H1 (cell line): ENCODE results near the gene MYH10. TPM values are rescaled to one million over a fixed set of nuclear protein-coding genes. Genes with fewer than 3 reads are reported as not detected.

Experiments used
- CTCF ChIA-PET: fragments of 300-600 bp; sonication (Branson Sonifier 250); formaldehyde crosslinking; loops from one replicate; lab custom pipeline; 2021; ENCODE audit not compliant: partially characterized antibody; lab: Charles Lee
- POLR2A ChIA-PET: fragments of 300-600 bp; sonication (Branson Sonifier 250); formaldehyde crosslinking; loops from one replicate; lab custom pipeline; 2021; ENCODE audit warnings: inconsistent platforms; ENCODE audit not compliant: partially characterized antibody; lab: Charles Lee
- DNase-seq, 2 experiments: peaks; one replicate each; pipeline versions ENCODE4 v3.0.0 to v3.0.0-alpha.2; 2010 to 2022; ENCODE audit warnings: low spot score in 2 of 2, low read depth in 1 of 2, mixed read lengths in 1 of 2
- FAIRE-seq: peaks from 2 replicates; lab custom pipeline; 2011; peaks lifted over from hg19 to GRCh38; lab: Jason Lieb, UNC
- H2AFZ ChIP-seq: 2 replicates; pipeline ENCODE4 v1.8.1; 2012; ENCODE audit warnings: low read length, inconsistent platforms
- H2AK5ac ChIP-seq: 2 replicates; pipeline ENCODE4 v1.6.1; 2013; ENCODE audit warnings: low read depth, low read length
- H2BK120ac ChIP-seq: replicated peaks from 2 replicates; pipeline ENCODE3; 2013; ENCODE audit warnings: low read depth, low read length, inconsistent platforms
- H2BK12ac ChIP-seq: 2 replicates; pipeline ENCODE4 v1.6.1; 2013; ENCODE audit warnings: low read depth, low read length
- H2BK15ac ChIP-seq: 2 replicates; pipeline ENCODE4 v1.6.1; 2013; ENCODE audit warnings: low read length
- H2BK20ac ChIP-seq: 2 replicates; pipeline ENCODE4 v1.6.1; 2013; ENCODE audit warnings: low read length
- H2BK5ac ChIP-seq: 2 replicates; pipeline ENCODE4 v1.6.1; 2013; ENCODE audit warnings: low read depth, low read length
- H3K14ac ChIP-seq: 2 replicates; pipeline ENCODE4 v1.6.1; 2013; ENCODE audit warnings: inconsistent platforms; ENCODE audit not compliant: insufficient read length
- H3K18ac ChIP-seq: 2 replicates; pipeline ENCODE4 v1.6.1; 2013; ENCODE audit warnings: low read length; ENCODE audit errors: extremely low read depth
- H3K23ac ChIP-seq: 2 replicates; pipeline ENCODE4 v1.6.1; 2013; ENCODE audit warnings: inconsistent platforms; ENCODE audit not compliant: insufficient read length
- H3K23me2 ChIP-seq: 2 replicates; pipeline ENCODE4 v1.6.1; 2013; ENCODE audit warnings: low read depth, low read length
- H3K27ac ChIP-seq: 2 replicates; pipeline ENCODE4 v1.6.1; 2011; ENCODE audit warnings: low read depth, low read length, inconsistent platforms
- H3K27me3 ChIP-seq, 4 experiments: replicated peaks in 1 of 4; 1 replicate in 1 of 4; 2 replicates in 3 of 4; pipeline versions ENCODE4 v1.6.1 to v1.8.1; 2011 to 2013; ENCODE audit warnings: low read length in 3 of 4, mild to moderate bottlenecking in 3 of 4, inconsistent platforms in 2 of 4, mixed read lengths in 2 of 4, moderate library complexity in 1 of 4; ENCODE audit not compliant: control insufficient read depth in 3 of 4, insufficient read depth in 3 of 4; ENCODE audit errors: extremely low read depth in 1 of 4
- H3K36me3 ChIP-seq, 4 experiments: 2 replicates each; pipeline versions ENCODE4 v1.6.1 to v1.8.1; 2011 to 2013; ENCODE audit warnings: mild to moderate bottlenecking in 4 of 4, low read length in 3 of 4, moderate library complexity in 2 of 4, control low read depth in 1 of 4, inconsistent platforms in 1 of 4; ENCODE audit not compliant: insufficient read depth in 4 of 4, control insufficient read depth in 2 of 4
- H3K4ac ChIP-seq: replicated peaks from 2 replicates; pipeline ENCODE3; 2013; ENCODE audit warnings: low read length, low read depth, mixed read lengths, inconsistent platforms; ENCODE audit not compliant: insufficient read length
- H3K4me1 ChIP-seq, 4 experiments: replicated peaks in 1 of 4; 1 replicate in 1 of 4; 2 replicates in 3 of 4; pipeline versions ENCODE4 v1.6.1 to v1.8.1; 2011 to 2013; ENCODE audit warnings: low read length in 3 of 4, inconsistent platforms in 2 of 4, mixed read lengths in 1 of 4; ENCODE audit not compliant: insufficient read depth in 4 of 4, control insufficient read depth in 3 of 4
- H3K4me2 ChIP-seq, 2 experiments: 2 replicates each; pipeline versions ENCODE4 v1.6.1 to v1.8.1; 2011 to 2013; ENCODE audit warnings: low read depth in 2 of 2, low read length in 2 of 2, control low read depth in 1 of 2, inconsistent platforms in 1 of 2, mild to moderate bottlenecking in 1 of 2; ENCODE audit not compliant: insufficient read depth in 1 of 2
- H3K4me3 ChIP-seq, 4 experiments: fragments of 200-600, 300-600 bp in 1 of 4; sonication (generic), shearing (Covaris generic), sonication (Bioruptor Twin) in 1 of 4; 2 replicates each; pipeline versions ENCODE4 v1.5.1 to v1.8.1; 2011 to 2016; ENCODE audit warnings: low read length in 4 of 4, low read depth in 3 of 4, control low read depth in 2 of 4, inconsistent platforms in 2 of 4, mild to moderate bottlenecking in 2 of 4, mixed read lengths in 1 of 4, moderate library complexity in 1 of 4; ENCODE audit not compliant: insufficient read depth in 2 of 4; ENCODE audit errors: extremely low read depth in 1 of 4
- H3K56ac ChIP-seq: replicated peaks from 2 replicates; pipeline ENCODE3; 2013; ENCODE audit warnings: low read depth, mild to moderate bottlenecking, mixed read lengths, low read length, inconsistent platforms; ENCODE audit not compliant: insufficient read length
- H3K79me1 ChIP-seq: 2 replicates; pipeline ENCODE4 v1.6.1; 2013; ENCODE audit warnings: low read depth, low read length, control low read depth
- H3K79me2 ChIP-seq, 2 experiments: 2 replicates each; pipeline versions ENCODE4 v1.6.1 to v1.8.1; 2012 to 2013; ENCODE audit warnings: low read length in 2 of 2, mild to moderate bottlenecking in 2 of 2, inconsistent platforms in 1 of 2; ENCODE audit not compliant: insufficient read depth in 2 of 2, control insufficient read depth in 1 of 2
- H3K9ac ChIP-seq, 4 experiments: replicated peaks in 1 of 4; 1 replicate in 1 of 4; 2 replicates in 3 of 4; pipeline versions ENCODE4 v1.6.1 to v1.8.1; 2011 to 2013; ENCODE audit warnings: low read depth in 3 of 4, low read length in 3 of 4, control low read depth in 2 of 4, mild to moderate bottlenecking in 2 of 4, moderate library complexity in 2 of 4, inconsistent platforms in 1 of 4; ENCODE audit errors: extremely low read depth in 1 of 4
- H3K9me3 ChIP-seq, 2 experiments: 2 replicates each; pipeline versions ENCODE4 v1.6.1 to v1.8.1; 2012 to 2013; ENCODE audit warnings: mild to moderate bottlenecking in 2 of 2, moderate library complexity in 2 of 2, control low read depth in 1 of 2, inconsistent platforms in 1 of 2, low read depth in 1 of 2, low read length in 1 of 2, mixed read lengths in 1 of 2; ENCODE audit not compliant: insufficient read depth in 2 of 2
- H4K20me1 ChIP-seq, 2 experiments: replicated peaks in 1 of 2; 2 replicates each; pipeline versions ENCODE3 to v1.8.1; 2011 to 2013; ENCODE audit warnings: inconsistent platforms in 2 of 2, low read length in 2 of 2, mild to moderate bottlenecking in 1 of 2; ENCODE audit not compliant: insufficient read depth in 2 of 2, control insufficient read depth in 1 of 2
- H4K5ac ChIP-seq: 2 replicates; pipeline ENCODE4 v1.6.1; 2013; ENCODE audit warnings: low read length, low read depth, mixed read lengths, inconsistent platforms; ENCODE audit not compliant: insufficient read length
- H4K8ac ChIP-seq: 2 replicates; pipeline ENCODE4 v1.8.0; 2013; ENCODE audit warnings: mild to moderate bottlenecking, moderate library complexity, low read length, inconsistent platforms; ENCODE audit not compliant: insufficient read depth; ENCODE audit errors: extremely low read depth
- H4K91ac ChIP-seq: replicated peaks from 2 replicates; pipeline ENCODE3; 2013; ENCODE audit warnings: low read length, mixed read lengths, inconsistent platforms; ENCODE audit not compliant: insufficient read length
- NRF1 ChIP-seq: IDR thresholded peaks from 2 replicates; pipeline ENCODE4 v1.6.1; 2011; ENCODE audit warnings: mild to moderate bottlenecking, low read depth, low read length, improper control_type of control experiment
- SIN3A ChIP-seq, 2 experiments: IDR thresholded peaks in 1 of 2; conservative IDR thresholded peaks in 1 of 2; 2 replicates each; pipeline ENCODE4 v1.6.1; 2011 to 2012; ENCODE audit warnings: low read length in 2 of 2, improper control_type of control experiment in 1 of 2, low read depth in 1 of 2, mild to moderate bottlenecking in 1 of 2
- SP2 ChIP-seq: IDR thresholded peaks from 2 replicates; pipeline ENCODE4 v1.6.1; 2012; ENCODE audit warnings: mild to moderate bottlenecking, low read length, inconsistent platforms
- WGBS, 2 experiments: shearing (Covaris generic) in 1 of 2; methylation state at CpG; one replicate each; pipeline versions ENCODE4 v1.1.6 to v1.1.7; 2013 to 2015; ENCODE audit warnings: low lambda C conversion rate in 2 of 2, mixed read lengths in 2 of 2, inconsistent platforms in 1 of 2, low coverage in 1 of 2, missing lambda C conversion rate in 1 of 2; ENCODE audit not compliant: insufficient replicate concordance in 2 of 2, insufficient coverage in 1 of 2, insufficient read length in 1 of 2; ENCODE audit errors: extremely low coverage in 1 of 2, missing lambda C conversion rate in 1 of 2; 5-methylcytosine and 5-hydroxymethylcytosine counted together
- polyA plus RNA-seq, 7 experiments: library from polyadenylated mRNA; depleted of rRNA in 3 of 7; stranded (reverse) in 5 of 7; unstranded in 2 of 7; fragments of >200 nt in 5 of 7; fragments of 200-250 nt in 2 of 7; gene quantifications; 1 replicate in 5 of 7; 2 replicates in 1 of 7; 4 replicates in 1 of 7; pipeline versions ENCODE4 v1.2.1 to v1.2.3, GENCODE V29; 2011 to 2013; ENCODE audit warnings: missing spikeins in 2 of 7, mixed read lengths in 2 of 7
- total RNA-seq: library from RNA; stranded (reverse); fragmentation: NEBNext Ultra II Directional; extraction: Animal tissue kit (Norgen Biotek cat#: 25700); gene quantifications from 2 replicates; pipeline ENCODE4 v1.2.1, GENCODE V29; 2021

The MYH10 gene
- total and polyA plus RNA-seq, 2 of the 8 experiments (the other 6 are each of a cell fraction or from before 2014, with no cell fraction given): 64.1 to 289 TPM

- 94% methylated on average over 11 of the region's 11 CpGs; no CpG with 5 or more reads in 1 of the 2 experiments for WGBS, 2 experiments
- Histone ChIP-seq H3K9me3 (no peaks in the 10 kb centered on the region), H3K27me3 (no peaks in the 10 kb centered on the region), H3K56ac (no peak overlapping the region), H3K23ac (no peak overlapping the region), H3K4ac (no peak overlapping the region), H2BK20ac (no peak overlapping the region), H3K9ac (no peak overlapping the region), H3K36me3 (peaks cover 63 to 98% (median 87%) of the 10 kb centered on the region in 4 experiments), H4K8ac (no peak overlapping the region), H3K27ac (no peak overlapping the region), H3K4me3 (no peak overlapping the region), H2BK15ac (no peak overlapping the region), H2AFZ (no peak overlapping the region), H2AK5ac (no peak overlapping the region), H3K79me1 (no peaks in the 10 kb centered on the region; the same call in 1 of the 2 replicates), H2BK5ac (no peak overlapping the region), H2BK120ac (no peak overlapping the region), H4K91ac (no peak overlapping the region), H4K20me1 (peaks cover 4 to 9% of the 10 kb centered on the region in 2 experiments), H3K14ac (no peak overlapping the region), H2BK12ac (no peak overlapping the region), H3K23me2 (no peaks in the 10 kb centered on the region), H3K4me2 (no peak overlapping the region), H3K4me1 (no peaks in the 10 kb centered on the region), H3K18ac (no peak overlapping the region), H4K5ac (no peak overlapping the region), H3K79me2 (no peaks in the 10 kb centered on the region)
- CTCF ChIA-PET: interaction anchor here (0.8 to 2.6 kb wide), 3 partner anchors 8 to 59 kb away, joined by 4 to 9 read pairs (median 4); no protein-coding TSS in a partner anchor
- no peak for TF ChIP-seq SP2
- no peak for TF ChIP-seq SIN3A (conservative IDR thresholded peaks at IDR 0.05 in 1 of 2, IDR thresholded peaks at IDR 0.05 in 1 of 2; ENCODE audit: low read depth in 1 of 2, low read length in 2 of 2)
- TF ChIP-seq NRF1: no peak
- FAIRE-seq: no peak
- no peak for DNase-seq
- POLR2A ChIA-PET: interaction anchor here (1.2 kb wide), 1 partner anchor 22 kb away, joined by 3 read pairs; no protein-coding TSS in a partner anchor
These were observed 151.0 kb downstream of the MYH10 start for GRCh38 chr17:8479431-8479947.
